HFF-Myc (cell line): ENCODE measurements around the gene GSAP.
"Not testable (repeated sequence)": the region's sequence is repeated elsewhere in the genome, so short reads cannot be mapped to it uniquely, and the experiment has no call there.

Experiments used
- DNase-seq: peaks from one replicate; pipeline ENCODE4 v3.0.0-alpha.2; 2011; ENCODE audit warnings: low read depth; ENCODE audit errors: extremely low read depth
- H3K4me3 ChIP-seq: replicated peaks from 2 replicates; pipeline ENCODE4 v1.5.1; 2011; ENCODE audit warnings: low read depth, mild to moderate bottlenecking, control low read depth, low read length
- TF ChIP-seq, protein P1 (sequence below): IDR thresholded peaks from 2 replicates; pipeline ENCODE4 v1.5.1; 2012; ENCODE audit warnings: mild to moderate bottlenecking, low read depth, low read length, control low read depth; ENCODE audit errors: missing control alignments

Gene GSAP, protein sequence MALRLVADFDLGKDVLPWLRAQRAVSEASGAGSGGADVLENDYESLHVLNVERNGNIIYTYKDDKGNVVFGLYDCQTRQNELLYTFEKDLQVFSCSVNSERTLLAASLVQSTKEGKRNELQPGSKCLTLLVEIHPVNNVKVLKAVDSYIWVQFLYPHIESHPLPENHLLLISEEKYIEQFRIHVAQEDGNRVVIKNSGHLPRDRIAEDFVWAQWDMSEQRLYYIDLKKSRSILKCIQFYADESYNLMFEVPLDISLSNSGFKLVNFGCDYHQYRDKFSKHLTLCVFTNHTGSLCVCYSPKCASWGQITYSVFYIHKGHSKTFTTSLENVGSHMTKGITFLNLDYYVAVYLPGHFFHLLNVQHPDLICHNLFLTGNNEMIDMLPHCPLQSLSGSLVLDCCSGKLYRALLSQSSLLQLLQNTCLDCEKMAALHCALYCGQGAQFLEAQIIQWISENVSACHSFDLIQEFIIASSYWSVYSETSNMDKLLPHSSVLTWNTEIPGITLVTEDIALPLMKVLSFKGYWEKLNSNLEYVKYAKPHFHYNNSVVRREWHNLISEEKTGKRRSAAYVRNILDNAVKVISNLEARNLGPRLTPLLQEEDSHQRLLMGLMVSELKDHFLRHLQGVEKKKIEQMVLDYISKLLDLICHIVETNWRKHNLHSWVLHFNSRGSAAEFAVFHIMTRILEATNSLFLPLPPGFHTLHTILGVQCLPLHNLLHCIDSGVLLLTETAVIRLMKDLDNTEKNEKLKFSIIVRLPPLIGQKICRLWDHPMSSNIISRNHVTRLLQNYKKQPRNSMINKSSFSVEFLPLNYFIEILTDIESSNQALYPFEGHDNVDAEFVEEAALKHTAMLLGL

DNA sequence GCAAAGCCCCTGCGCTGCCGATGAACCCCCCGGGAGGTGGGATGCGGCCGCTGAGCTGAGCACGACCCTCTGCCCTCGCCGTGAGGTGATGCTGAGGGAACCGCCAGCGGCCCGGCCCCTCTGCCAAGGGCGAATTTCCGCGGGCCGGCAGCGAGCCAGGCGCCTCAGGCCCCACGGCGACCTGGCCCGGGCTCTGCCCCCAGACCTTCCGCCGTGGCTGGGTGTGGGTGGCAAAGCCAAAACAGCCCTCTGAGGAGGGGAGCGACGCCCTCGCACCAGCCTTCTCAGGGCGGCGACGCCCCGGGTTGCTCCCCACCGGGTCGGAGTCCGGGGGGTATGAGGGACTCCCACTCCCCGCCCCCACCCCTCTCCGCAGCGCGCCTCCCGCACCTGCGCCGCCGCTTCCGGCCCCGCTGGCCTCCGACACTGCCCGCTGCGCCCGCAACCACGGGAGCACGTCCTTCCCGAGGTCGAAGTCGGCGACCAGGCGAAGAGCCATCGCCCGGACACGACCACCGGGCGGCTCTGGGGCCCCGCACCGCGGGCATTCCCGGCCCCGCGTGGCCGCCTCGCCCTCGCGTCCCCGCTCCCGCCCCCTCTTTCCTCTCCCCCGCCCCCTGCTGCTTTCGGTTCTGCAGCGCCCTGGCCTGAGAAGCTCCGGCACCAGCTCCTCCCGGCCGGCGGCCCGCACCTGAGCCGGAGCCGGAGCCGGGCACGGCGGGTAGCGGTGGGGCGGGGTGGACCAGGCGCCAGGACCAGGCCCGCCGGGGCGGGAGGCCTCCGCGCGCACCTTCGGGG, at the start of gene GSAP:
TSS of gene GSAP (minus strand) at position 527 of the 798 bp plus-strand sequence. CDS start at position 499, 28 bp downstream.
- no peak for DNase-seq
- H3K4me3 ChIP-seq = peak within 1 kb of the TSS; percentile 49
- TF ChIP-seq, protein P1, sequence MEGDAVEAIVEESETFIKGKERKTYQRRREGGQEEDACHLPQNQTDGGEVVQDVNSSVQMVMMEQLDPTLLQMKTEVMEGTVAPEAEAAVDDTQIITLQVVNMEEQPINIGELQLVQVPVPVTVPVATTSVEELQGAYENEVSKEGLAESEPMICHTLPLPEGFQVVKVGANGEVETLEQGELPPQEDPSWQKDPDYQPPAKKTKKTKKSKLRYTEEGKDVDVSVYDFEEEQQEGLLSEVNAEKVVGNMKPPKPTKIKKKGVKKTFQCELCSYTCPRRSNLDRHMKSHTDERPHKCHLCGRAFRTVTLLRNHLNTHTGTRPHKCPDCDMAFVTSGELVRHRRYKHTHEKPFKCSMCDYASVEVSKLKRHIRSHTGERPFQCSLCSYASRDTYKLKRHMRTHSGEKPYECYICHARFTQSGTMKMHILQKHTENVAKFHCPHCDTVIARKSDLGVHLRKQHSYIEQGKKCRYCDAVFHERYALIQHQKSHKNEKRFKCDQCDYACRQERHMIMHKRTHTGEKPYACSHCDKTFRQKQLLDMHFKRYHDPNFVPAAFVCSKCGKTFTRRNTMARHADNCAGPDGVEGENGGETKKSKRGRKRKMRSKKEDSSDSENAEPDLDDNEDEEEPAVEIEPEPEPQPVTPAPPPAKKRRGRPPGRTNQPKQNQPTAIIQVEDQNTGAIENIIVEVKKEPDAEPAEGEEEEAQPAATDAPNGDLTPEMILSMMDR = no peak

DNA sequence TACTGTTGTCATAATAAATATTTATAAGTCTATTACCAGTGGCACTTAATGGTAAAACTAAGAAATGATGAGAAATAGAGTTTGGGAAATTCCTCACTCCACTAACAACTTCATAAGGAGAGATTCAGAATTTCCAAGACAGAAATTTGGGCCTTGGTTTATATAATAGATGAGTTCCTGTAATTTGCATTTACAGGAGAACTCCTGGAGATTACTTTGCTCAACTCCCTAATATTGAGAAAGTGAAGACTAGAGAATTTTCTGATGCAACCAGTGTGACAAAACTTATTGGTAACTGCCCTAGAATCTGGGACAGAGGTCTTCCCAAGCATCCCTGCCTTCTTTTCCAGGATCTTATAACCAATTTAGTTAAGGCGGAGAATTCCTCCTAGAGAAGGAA, 49.1 kb upstream of the GSAP start:
- TF ChIP-seq, protein P1 = no peak
- no peak overlapping the region for H3K4me3 ChIP-seq
- no peak for DNase-seq

DNA sequence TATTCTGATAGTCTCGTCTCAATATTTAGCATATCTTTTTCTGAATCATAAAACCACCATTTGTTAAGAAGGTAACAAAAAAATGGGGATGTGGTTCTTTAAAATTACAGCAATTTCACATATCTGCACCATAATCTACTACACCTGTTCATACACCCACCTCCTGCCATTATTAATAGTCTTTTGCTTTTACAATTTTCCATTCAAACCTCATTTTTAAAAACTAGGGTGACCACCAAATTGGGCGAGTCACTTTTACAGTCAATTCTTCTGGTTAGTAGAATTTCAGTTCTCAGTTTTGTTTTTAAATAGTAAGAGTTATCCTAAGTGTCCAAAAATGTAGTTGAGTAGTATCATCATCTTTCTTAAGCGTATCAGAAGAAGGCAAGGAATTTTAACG, 48.4 kb upstream of the GSAP start:
- TF ChIP-seq, protein P1 = no peak
- H3K4me3 ChIP-seq = no peak overlapping the region
- DNase-seq = no peak

DNA sequence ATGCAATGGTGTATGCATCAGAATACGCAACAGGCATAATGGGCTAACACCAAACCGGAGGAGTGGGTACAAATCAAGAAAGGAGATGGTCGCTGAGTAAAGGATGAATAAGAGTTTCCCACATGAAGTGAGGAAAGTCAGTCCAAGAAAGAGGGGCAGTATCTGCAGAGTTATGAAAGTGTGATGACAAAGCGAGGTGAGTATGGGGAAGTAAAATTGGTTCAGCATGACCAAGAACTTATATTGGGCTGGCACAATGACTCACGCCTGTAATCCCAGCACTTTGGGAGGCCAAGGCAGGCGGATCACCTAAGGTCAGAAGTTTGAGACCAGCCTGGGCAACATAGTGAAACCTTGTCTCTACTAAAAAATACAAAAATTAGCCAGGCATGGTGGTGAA, 47.5 kb upstream of the GSAP start:
- not testable (repeated sequence) for DNase-seq, H3K4me3 ChIP-seq

DNA sequence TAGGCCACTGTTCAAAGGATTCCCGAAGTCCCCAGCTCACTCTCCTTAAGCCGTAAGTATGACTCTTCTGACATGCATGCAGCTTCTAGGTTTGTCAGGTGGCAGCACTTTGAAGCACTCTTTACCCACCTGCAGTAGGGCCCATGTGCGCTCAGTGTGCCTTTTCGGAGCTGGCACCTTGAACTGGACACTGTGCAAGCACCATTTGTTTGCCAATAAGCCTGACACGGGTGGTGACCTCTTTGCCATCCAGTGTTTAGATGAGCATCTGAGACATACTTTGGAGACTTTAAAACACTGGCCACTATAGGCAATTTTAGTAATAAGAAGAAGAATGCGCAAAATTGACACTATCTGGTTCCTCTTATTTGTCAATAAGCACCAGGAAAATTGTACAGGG, 45.7 kb upstream of the GSAP start:
- TF ChIP-seq, protein P1 = no peak
- H3K4me3 ChIP-seq = no peak overlapping the region
- DNase-seq = no peak

DNA sequence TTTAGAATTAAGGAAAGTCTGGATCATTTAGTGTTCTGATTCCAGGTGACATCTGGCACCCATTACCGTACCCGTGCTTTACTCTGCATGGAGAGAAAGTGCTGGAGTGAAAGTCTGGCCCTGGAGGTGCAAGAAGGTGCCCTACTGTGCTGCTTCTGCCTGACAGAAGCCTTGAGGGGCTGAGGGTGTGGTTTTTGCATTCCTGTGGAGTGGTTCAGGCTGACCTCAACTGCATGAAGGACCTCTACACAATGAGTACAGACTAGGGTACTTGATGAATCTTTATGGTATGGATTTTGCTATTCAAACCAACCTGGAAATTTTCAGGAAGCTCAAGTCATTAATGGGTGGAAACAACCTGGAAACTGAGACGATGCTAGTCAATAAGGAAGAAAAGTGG, 45.1 kb upstream of the GSAP start:
- no peak for DNase-seq
- H3K4me3 ChIP-seq = no peak overlapping the region
- TF ChIP-seq, protein P1 = no peak
